ENCODE measurements around the gene IPCEF1. TPM values are rescaled to one million over a fixed set of nuclear protein-coding genes. Genes with fewer than 3 reads are reported as not detected.

The IPCEF1 gene
- polyA plus RNA-seq, 1 donor (not counting 4 experiments of a cell fraction or from before 2014, with no cell fraction given) = 0.21 TPM

DNA sequence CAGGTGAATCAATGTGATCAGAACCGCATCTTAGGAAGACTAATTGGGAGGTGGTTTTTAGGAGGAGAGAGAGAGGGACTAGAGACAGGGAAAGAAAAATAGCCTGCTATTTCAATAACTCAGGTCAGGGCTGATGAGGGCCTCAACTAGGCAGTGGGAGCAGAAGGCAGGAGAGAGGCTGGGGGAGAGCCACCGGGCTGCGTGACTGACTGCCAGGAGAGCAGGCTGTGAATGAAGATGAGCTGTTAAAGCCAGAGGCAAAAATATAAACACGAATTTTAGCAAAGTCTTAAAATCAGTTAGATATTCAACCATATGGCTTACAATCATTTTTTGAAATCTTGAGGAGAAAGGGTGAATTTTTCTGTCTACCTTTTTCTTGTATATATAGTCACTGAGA lies 149.6 kb downstream of the IPCEF1 start:
- no peak for TF ChIP-seq EZH2 (IDR thresholded peaks at IDR 0.05; ENCODE audit: low read length)
- TF ChIP-seq CTCF (optimal IDR thresholded peaks at IDR 0.05 in 1 of 3, IDR thresholded peaks at IDR 0.05 in 1 of 3, conservative IDR thresholded peaks at IDR 0.05 in 1 of 3; ENCODE audit: extremely low read depth in 1 of 3, insufficient read depth in 2 of 3, low read length in 3 of 3) = no peak
- Histone ChIP-seq H3K4me1 (ENCODE audit: control insufficient read depth, extremely low read depth, insufficient read depth, low read length) (no peaks in the 10 kb centered on the region), H3K9me1 (ENCODE audit: control insufficient read depth, extremely low read depth, insufficient read depth, low read length) (no peaks in the 10 kb centered on the region), H3K9ac (ENCODE audit: control insufficient read depth, extremely low read depth, insufficient read depth, low read length) (no peak overlapping the region), H3K9me3 (ENCODE audit: control insufficient read depth, low read depth, low read length) (no peaks in the 10 kb centered on the region), H3K27me3 (ENCODE audit: control insufficient read depth, extremely low read depth, insufficient read depth, low read length) (no peaks in the 10 kb centered on the region), H3K4me2 (ENCODE audit: control insufficient read depth, extremely low read depth, insufficient read depth, low read depth, low read length) (no peak overlapping the region), H2AFZ (ENCODE audit: control insufficient read depth, low read length) (no peak overlapping the region), H4K20me1 (ENCODE audit: control insufficient read depth, extremely low read depth, insufficient read depth, low read length) (no peaks in the 10 kb centered on the region), H3K36me3 (ENCODE audit: control insufficient read depth in 2 of 2, extremely low read depth in 1 of 2, insufficient read depth in 2 of 2, low read length in 2 of 2) (no peaks in the 10 kb centered on the region), H3K79me2 (ENCODE audit: control insufficient read depth, insufficient read depth, low read length) (no peaks in the 10 kb centered on the region), H3K27ac (ENCODE audit: control insufficient read depth, insufficient read depth, low read length) (no peak overlapping the region), H3K4me3 (ENCODE audit: control insufficient read depth in 2 of 3, extremely low read depth in 1 of 3, insufficient read depth in 2 of 3, low read depth in 1 of 3, low read length in 3 of 3) (no peak overlapping the region)
- dilution Hi-C loops (cut with MboI; ENCODE audit: extremely low pct_ligation_motif_present, low sequenced_read_pairs) = no loop called here
- DNase-seq (ENCODE audit: low read depth, low spot score) (no peak), FAIRE-seq (no peak)

DNA sequence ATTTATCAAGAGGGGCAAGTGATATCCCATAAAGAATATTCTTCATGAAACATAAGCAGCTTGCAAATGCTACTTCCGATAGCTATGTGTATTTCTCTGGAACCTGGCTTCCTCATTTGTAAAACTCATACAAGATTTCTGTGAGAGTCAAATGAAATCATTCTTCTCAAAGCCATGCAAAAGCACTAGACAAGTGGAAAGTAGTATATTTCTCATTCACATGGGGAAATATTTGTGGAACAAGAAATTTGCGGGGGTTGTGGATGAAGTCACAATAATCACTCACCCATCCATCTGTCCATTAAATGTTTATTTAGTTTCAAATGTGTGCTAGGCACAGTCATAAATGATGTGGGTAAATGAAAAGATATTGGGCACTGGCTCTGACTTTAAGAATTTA lies 150.5 kb downstream of the IPCEF1 start:
- Histone ChIP-seq H3K4me2 (ENCODE audit: control insufficient read depth, extremely low read depth, insufficient read depth, low read depth, low read length) (no peak overlapping the region), H3K9ac (ENCODE audit: control insufficient read depth, extremely low read depth, insufficient read depth, low read length) (no peak overlapping the region), H3K27ac (ENCODE audit: control insufficient read depth, insufficient read depth, low read length) (no peak overlapping the region), H3K4me3 (ENCODE audit: control insufficient read depth in 2 of 3, extremely low read depth in 1 of 3, insufficient read depth in 2 of 3, low read depth in 1 of 3, low read length in 3 of 3) (no peak overlapping the region), H3K36me3 (ENCODE audit: control insufficient read depth in 2 of 2, extremely low read depth in 1 of 2, insufficient read depth in 2 of 2, low read length in 2 of 2) (no peaks in the 10 kb centered on the region), H3K9me3 (ENCODE audit: control insufficient read depth, low read depth, low read length) (no peaks in the 10 kb centered on the region), H3K79me2 (ENCODE audit: control insufficient read depth, insufficient read depth, low read length) (no peaks in the 10 kb centered on the region), H4K20me1 (ENCODE audit: control insufficient read depth, extremely low read depth, insufficient read depth, low read length) (no peaks in the 10 kb centered on the region), H2AFZ (ENCODE audit: control insufficient read depth, low read length) (no peak overlapping the region), H3K27me3 (ENCODE audit: control insufficient read depth, extremely low read depth, insufficient read depth, low read length) (no peaks in the 10 kb centered on the region), H3K4me1 (ENCODE audit: control insufficient read depth, extremely low read depth, insufficient read depth, low read length) (no peaks in the 10 kb centered on the region), H3K9me1 (ENCODE audit: control insufficient read depth, extremely low read depth, insufficient read depth, low read length) (no peaks in the 10 kb centered on the region)
- TF ChIP-seq CTCF (optimal IDR thresholded peaks at IDR 0.05 in 1 of 3, IDR thresholded peaks at IDR 0.05 in 1 of 3, conservative IDR thresholded peaks at IDR 0.05 in 1 of 3; ENCODE audit: extremely low read depth in 1 of 3, insufficient read depth in 2 of 3, low read length in 3 of 3) (no peak), EZH2 (IDR thresholded peaks at IDR 0.05; ENCODE audit: low read length) (no peak)
- dilution Hi-C loops (cut with MboI; ENCODE audit: extremely low pct_ligation_motif_present, low sequenced_read_pairs) = no loop called here
- no peak for FAIRE-seq
- no peak for DNase-seq (ENCODE audit: low read depth, low spot score)

Measured in keratinocyte (primary cell).